ENCODE data around the gene POLR3F.
"Not testable (repeated sequence)": the region's sequence is repeated elsewhere in the genome, so short reads cannot be mapped to it uniquely, and the experiment has no call there.

Gene POLR3F

DNA sequence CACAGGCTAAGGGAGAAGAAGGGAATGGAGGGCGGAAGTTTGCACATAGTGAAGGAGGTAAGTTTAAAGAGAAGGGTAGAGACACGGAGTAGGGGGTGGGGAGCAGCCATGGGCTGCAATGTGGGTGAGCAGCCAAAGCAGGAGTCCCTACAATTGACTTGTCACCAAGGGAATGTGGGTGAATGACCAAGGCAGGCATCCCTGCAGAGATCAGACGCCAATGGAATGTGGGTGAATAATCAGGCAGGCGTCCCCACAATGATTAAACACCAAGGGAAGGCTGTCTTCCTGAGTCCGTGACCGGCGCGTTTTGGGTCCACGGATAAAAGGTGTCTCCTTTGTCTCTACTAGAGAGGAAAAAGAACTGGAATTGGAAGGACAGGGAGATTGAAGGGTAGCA lies 54.9 kb downstream of the POLR3F start:
- H3K9me3 Mint-ChIP-seq; H3K27ac Mint-ChIP-seq; DNase-seq (ENCODE audit: low spot score in 2 of 2); H3K27me3 Mint-ChIP-seq; ATAC-seq (ENCODE audit: low read depth); H3K4me3 Mint-ChIP-seq; H3K4me1 Mint-ChIP-seq: not testable (repeated sequence)
- H3K36me3 Mint-ChIP-seq, result peaks cover 16% of the 10 kb centered on the region

DNA sequence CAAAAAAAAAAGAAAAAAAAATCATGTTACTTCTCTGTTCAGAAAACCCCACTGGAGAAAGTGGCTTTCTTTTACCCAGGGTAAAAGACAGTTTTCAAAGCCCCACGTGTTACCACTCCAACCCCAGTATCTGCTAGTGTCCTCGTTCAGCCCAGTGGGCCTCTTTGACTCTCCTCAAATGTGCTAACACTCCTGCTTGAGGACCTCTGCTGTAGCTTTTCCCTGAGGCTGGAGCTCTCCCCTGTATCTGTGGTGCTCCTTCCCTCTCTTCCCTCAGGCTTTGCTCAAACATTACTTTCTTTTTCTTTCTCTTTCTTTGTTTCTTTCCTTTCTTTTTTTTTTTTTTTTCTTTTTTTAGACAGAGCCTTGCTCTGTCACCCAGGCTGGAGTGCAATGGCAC lies 55.9 kb downstream of the POLR3F start:
- DNase-seq (ENCODE audit: low spot score in 2 of 2) (no peak), ATAC-seq (ENCODE audit: low read depth) (no peak)
- H3K27me3 Mint-ChIP-seq, result no peaks in the 10 kb centered on the region
- H3K4me3 Mint-ChIP-seq, result no peak overlapping the region
- H3K4me1 Mint-ChIP-seq, result no peaks in the 10 kb centered on the region
- no peak overlapping the region for H3K27ac Mint-ChIP-seq
- H3K36me3 Mint-ChIP-seq, result peaks cover 21% of the 10 kb centered on the region
- H3K9me3 Mint-ChIP-seq, result no peaks in the 10 kb centered on the region

DNA sequence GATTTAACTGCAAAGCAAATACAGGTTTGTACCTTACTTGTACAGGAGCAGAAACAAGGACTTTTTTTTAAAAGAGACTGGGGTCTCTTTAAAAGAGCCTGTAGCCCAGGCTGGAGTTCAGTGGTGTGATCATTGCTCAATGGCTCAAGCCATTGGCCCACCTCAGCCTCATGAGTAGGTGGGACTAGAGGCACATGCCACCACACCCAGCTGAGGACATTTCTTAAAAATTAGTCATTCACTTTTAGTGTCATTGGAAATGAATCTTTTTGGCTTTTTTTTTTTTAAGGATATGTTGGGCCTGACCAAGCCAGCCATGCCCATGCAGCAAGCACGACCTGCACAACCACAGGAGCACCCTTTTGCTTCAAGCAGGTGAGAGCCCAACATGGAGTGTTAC lies 57.5 kb downstream of the POLR3F start:
- Mint-ChIP-seq H3K27me3 (no peaks in the 10 kb centered on the region), H3K27ac (no peak overlapping the region)

DNA sequence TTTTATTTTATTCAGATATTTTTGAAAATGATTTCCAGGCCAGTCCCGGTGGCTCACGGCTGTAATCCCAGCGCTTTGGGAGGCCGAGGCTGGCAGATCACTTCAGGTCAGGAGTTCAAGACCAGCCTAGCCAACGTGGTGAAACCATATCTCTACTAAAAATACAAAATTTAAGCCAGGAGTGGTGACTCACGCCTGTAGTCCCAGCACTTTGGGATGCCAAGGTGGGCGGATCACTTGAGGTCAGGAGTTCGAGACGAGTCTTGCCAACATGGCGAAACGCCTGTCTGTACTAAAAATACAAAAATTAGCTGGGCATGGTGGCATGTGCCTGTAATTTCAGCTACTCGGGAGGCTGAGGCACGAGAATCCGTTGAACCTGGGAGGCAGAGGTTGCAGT lies 59.6 kb downstream of the POLR3F start:
- not testable (repeated sequence) for DNase-seq (ENCODE audit: low spot score in 2 of 2); H3K27me3 Mint-ChIP-seq; ATAC-seq (ENCODE audit: low read depth); H3K4me3 Mint-ChIP-seq; H3K4me1 Mint-ChIP-seq; H3K27ac Mint-ChIP-seq; H3K9me3 Mint-ChIP-seq
- H3K36me3 Mint-ChIP-seq, result peaks cover 42% of the 10 kb centered on the region

More for the DNA sequence above, 57.5 kb downstream of the POLR3F start:
- no peaks in the 10 kb centered on the region for H3K4me1 Mint-ChIP-seq
- no peaks in the 10 kb centered on the region for H3K9me3 Mint-ChIP-seq
- H3K4me3 Mint-ChIP-seq, result no peak overlapping the region
- no peak for DNase-seq (ENCODE audit: low spot score in 2 of 2)
- H3K36me3 Mint-ChIP-seq, result peaks cover 33% of the 10 kb centered on the region
- no peak for ATAC-seq (ENCODE audit: low read depth)

DNA sequence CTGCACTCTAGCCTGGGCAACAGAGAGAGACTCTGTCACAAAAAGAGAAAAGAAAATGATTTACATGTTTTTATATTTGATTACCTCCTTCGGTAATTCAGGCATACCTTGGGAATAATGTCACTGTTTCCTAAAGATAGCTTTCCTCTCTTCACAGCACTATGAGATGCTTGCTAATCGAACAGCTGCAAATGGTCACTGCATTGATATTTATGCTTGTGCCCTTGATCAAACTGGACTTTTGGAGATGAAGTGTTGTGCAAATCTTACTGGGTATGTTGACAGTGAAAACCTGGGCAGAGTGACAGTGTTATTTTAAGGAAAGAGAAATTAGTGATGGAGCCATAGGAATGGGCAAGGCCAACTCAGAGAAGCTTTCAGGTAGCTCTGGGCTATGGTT lies 60.1 kb downstream of the POLR3F start:
- Mint-ChIP-seq H3K36me3 (peaks cover 46% of the 10 kb centered on the region), H3K27ac (peak overlapping the region; percentile 2), H3K4me3 (no peak overlapping the region), H3K27me3 (no peaks in the 10 kb centered on the region), H3K9me3 (no peaks in the 10 kb centered on the region), H3K4me1 (no peaks in the 10 kb centered on the region)
- DNase-seq (ENCODE audit: low spot score in 2 of 2) (no peak), ATAC-seq (ENCODE audit: low read depth) (no peak)

DNA sequence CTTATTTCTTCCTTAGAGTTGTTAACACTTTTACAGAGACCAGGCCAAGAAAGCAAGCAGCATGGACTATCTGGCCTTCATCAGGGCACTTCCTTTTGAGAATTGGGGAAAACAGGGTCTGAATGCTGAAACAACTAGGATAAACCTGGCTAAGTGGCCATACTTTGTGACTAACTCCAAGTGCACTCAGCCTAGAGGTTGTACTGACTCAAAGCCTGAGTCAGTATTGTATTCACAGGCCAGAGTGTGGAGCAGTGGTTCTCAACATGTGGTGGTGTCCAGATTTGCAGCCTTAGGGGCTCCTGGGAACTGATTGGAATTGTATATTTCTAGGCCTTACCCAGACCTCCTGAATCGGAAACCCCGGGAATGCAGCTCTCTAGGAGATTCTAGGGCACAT lies 60.6 kb downstream of the POLR3F start:
- H3K4me1 Mint-ChIP-seq, result no peaks in the 10 kb centered on the region
- H3K36me3 Mint-ChIP-seq, result peaks cover 51% of the 10 kb centered on the region
- H3K4me3 Mint-ChIP-seq, result no peak overlapping the region
- DNase-seq (ENCODE audit: low spot score in 2 of 2), result no peak
- H3K9me3 Mint-ChIP-seq, result no peaks in the 10 kb centered on the region
- H3K27ac Mint-ChIP-seq, result peak overlapping the region; percentile 2
- ATAC-seq (ENCODE audit: low read depth), result no peak
- H3K27me3 Mint-ChIP-seq, result no peaks in the 10 kb centered on the region

DNA sequence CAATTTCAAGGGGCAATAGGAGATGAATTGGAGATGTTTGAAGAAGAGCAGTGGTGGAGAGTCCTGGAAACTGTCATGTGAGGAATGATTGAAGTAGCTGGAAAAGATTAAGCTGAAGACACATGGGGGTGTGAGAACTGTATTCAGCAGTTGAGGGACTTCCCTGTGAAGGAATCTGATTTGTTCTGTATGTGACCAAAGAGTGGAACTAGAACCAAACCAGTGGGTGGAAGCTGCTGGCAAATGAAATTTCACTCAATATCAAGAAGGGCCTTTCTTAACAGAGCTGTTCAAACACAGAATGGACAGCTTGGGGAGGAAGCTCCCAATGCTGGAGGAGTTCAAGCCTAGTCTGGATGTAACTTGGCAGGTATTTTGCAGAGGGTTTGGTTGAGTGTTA lies 61.9 kb downstream of the POLR3F start:
- no peak for DNase-seq (ENCODE audit: low spot score in 2 of 2)
- H3K4me1 Mint-ChIP-seq, result no peaks in the 10 kb centered on the region
- ATAC-seq (ENCODE audit: low read depth), result no peak
- no peak overlapping the region for H3K27ac Mint-ChIP-seq
- H3K36me3 Mint-ChIP-seq, result peaks cover 52% of the 10 kb centered on the region
- no peak overlapping the region for H3K4me3 Mint-ChIP-seq
- no peaks in the 10 kb centered on the region for H3K27me3 Mint-ChIP-seq
- no peaks in the 10 kb centered on the region for H3K9me3 Mint-ChIP-seq

DNA sequence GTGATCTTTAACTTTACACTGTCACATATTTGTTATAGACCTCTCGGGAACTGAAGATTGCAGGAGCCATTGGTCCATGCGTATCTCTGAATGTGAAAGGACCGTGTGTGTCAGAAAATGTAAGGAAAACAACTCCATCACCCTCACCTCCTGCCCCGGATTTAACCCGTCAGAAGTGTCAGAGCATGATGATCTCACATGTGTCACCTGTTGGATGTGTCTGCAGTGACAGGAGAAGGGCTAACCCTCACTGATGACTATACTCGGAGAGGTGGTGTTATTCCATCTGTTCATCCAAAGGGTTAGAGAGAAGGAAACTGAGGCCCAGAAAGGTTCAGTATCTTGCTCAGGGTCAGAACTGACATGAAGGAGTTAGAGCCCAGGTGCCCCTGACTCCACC lies 65.4 kb downstream of the POLR3F start:
- no peaks in the 10 kb centered on the region for H3K27me3 Mint-ChIP-seq
- H3K27ac Mint-ChIP-seq, result no peak overlapping the region
- ATAC-seq (ENCODE audit: low read depth) (no peak), DNase-seq (ENCODE audit: low spot score in 2 of 2) (no peak)
- H3K4me3 Mint-ChIP-seq, result no peak overlapping the region
- H3K36me3 Mint-ChIP-seq, result peaks cover 51% of the 10 kb centered on the region
- H3K4me1 Mint-ChIP-seq, result no peaks in the 10 kb centered on the region
- no peaks in the 10 kb centered on the region for H3K9me3 Mint-ChIP-seq

DNA sequence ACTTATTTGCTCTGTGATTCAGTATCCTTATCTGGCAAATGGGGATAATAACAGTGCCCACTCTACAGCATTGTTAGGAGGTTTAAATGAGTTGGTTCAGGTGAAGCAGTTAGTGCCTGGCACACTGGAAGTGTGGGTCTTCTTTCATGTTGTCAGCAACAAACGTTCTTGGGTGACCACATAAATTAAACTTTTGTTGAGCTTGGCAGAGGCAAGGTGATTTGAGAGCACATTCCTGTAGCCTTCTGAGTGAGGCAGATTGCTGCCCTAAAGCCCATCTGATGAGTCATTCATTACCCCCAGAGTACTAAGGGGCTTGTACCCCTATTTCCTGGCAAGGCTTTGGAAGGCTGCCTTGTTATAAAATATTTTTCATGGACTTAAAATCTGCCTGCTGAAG lies 66.3 kb downstream of the POLR3F start:
- no peaks in the 10 kb centered on the region for H3K27me3 Mint-ChIP-seq
- H3K9me3 Mint-ChIP-seq, result no peaks in the 10 kb centered on the region
- no peak overlapping the region for H3K4me3 Mint-ChIP-seq
- no peak overlapping the region for H3K27ac Mint-ChIP-seq
- no peaks in the 10 kb centered on the region for H3K4me1 Mint-ChIP-seq
- DNase-seq (ENCODE audit: low spot score in 2 of 2) (no peak), ATAC-seq (ENCODE audit: low read depth) (no peak)
- peaks cover 50% of the 10 kb centered on the region for H3K36me3 Mint-ChIP-seq

DNA sequence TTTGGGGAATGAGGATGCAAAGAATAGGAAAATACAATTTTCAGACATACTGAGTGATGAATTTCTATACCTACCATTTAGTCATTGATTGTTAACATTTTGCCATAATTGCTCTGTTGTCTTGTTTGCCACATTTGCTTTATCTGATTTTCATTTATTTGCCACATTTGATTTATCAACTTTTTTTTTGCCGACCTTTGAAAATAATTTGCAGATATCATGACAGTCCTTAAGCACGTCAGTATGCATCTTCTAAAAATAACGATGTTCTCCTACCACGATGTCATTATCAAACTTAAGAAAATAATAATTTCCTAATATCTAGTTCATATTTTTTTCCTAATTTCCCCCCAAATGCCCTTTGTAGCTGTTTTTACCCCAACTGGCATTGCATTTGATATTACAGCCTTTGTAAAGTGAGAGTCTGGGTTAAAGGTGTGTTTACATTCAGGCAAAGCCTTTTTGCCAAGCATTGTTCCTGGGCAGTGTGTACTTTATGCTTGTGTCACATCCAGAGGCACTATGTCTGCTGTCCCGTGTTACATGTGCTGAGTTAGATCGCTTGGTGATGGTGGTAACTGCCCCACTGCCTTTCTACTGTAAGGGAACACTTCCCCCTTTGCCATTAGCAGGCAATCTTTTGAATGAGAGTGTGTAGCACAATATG lies 66.9 kb downstream of the POLR3F start:
- no peak overlapping the region for H3K27ac Mint-ChIP-seq
- no peak for DNase-seq (ENCODE audit: low spot score in 2 of 2)
- peaks cover 45% of the 10 kb centered on the region for H3K36me3 Mint-ChIP-seq
- H3K9me3 Mint-ChIP-seq, result no peaks in the 10 kb centered on the region
- H3K4me3 Mint-ChIP-seq, result no peak overlapping the region
- no peaks in the 10 kb centered on the region for H3K4me1 Mint-ChIP-seq
- ATAC-seq (ENCODE audit: low read depth), result no peak
- H3K27me3 Mint-ChIP-seq, result no peaks in the 10 kb centered on the region

All from memory B cell (primary cell).